Dendritic cell treated with granulocyte-macrophage colony-stimulating factor and Interleukin-4, amounts not matched to agents 40 ng/mL and 50 ng/mL, for 4 days (primary cell): ENCODE data around the gene GALNT16.

Source experiments
- H3K27ac Mint-ChIP-seq: one replicate; pipeline ENCODE4 v1.8.0; 2022; ENCODE audit warnings: mild to moderate bottlenecking, mixed read lengths
- H3K27me3 Mint-ChIP-seq: one replicate; pipeline ENCODE4 v1.8.0; 2022; ENCODE audit warnings: mild to moderate bottlenecking, mixed read lengths
- H3K36me3 Mint-ChIP-seq: one replicate; pipeline ENCODE4 v1.8.0; 2022; ENCODE audit warnings: low read depth, mixed read lengths
- H3K4me1 Mint-ChIP-seq: one replicate; pipeline ENCODE4 v1.8.0; 2022; ENCODE audit warnings: low read depth, mixed read lengths
- H3K4me3 Mint-ChIP-seq: one replicate; pipeline ENCODE4 v1.8.0; 2022; ENCODE audit warnings: mild to moderate bottlenecking, moderate library complexity, mixed read lengths
- H3K9me3 Mint-ChIP-seq: one replicate; pipeline ENCODE4 v1.8.0; 2022; ENCODE audit warnings: mixed read lengths
- intact Hi-C: fragments of 100-400 bp; cut with micrococcal nuclease; formaldehyde crosslinking; loops from one replicate; pipeline ENCODE4 v1.15.0; 2022

The GALNT16 gene

DNA sequence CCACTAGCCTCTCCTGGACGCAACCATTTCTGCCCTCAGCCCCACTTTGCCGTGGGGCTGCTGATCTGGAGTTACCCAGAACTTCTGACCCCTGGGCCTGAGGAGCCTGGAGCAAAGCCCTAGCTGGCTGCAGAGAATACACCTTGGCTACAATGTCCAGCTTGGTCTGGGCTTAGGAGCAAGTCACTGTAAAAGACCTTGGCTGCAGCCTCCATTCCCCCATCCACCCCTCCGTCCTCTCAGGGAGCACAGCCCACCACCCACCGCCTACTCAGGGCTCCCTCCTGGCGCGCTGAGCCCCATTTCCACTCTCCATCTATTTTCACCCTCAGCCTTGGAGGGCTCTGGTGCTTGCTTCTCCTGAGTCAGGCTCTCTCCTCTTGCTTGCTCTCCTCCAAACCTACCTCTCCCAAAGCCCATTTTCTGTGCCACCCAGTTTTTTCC, 95.2 kb downstream of the GALNT16 start:
- Mint-ChIP-seq H3K27me3 (peaks cover 13% of the 10 kb centered on the region), H3K4me3 (no peak overlapping the region), H3K27ac (no peak overlapping the region), H3K4me1 (peaks cover 38% of the 10 kb centered on the region), H3K9me3 (no peaks in the 10 kb centered on the region), H3K36me3 (no peaks in the 10 kb centered on the region)
- intact Hi-C loops = no loop called here

DNA sequence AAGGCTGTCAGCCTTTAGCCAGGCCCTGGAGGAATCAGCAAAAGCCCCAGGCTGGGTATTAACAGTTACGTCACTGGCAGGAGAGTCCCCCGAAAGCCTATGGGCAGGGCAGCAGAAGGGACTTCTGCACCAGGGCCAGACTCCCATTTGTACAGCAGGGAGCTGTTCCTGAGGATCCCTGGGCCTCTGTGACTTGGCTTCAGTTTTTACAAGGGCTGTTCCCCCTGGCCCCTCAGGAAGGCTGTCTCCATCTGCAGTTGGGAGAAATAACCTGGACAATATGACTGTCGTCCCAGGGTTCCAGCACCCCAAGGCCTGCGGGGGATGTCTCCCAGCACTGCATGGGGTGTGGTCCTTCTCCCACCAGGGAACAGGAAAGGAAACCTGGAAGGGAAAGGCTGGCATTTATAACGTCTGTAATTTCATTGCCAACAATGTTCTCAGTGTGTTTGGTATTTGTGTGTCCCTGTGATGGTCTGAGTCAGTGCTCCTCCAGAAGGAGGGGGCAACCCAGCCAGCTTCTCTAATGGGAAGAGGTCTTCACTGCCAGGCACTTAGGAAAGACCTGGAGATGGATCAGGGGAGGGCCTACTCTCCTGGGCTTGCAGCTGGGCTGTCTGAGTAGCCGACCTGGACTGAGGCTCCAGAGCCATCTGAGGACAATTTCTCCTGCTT, 95.8 kb downstream of the GALNT16 start:
- Mint-ChIP-seq H3K4me1 (peaks cover 34% of the 10 kb centered on the region), H3K27me3 (peaks cover 14% of the 10 kb centered on the region), H3K27ac (no peak overlapping the region), H3K9me3 (no peaks in the 10 kb centered on the region), H3K4me3 (no peak overlapping the region), H3K36me3 (no peaks in the 10 kb centered on the region)
- intact Hi-C loops = no loop called here

DNA sequence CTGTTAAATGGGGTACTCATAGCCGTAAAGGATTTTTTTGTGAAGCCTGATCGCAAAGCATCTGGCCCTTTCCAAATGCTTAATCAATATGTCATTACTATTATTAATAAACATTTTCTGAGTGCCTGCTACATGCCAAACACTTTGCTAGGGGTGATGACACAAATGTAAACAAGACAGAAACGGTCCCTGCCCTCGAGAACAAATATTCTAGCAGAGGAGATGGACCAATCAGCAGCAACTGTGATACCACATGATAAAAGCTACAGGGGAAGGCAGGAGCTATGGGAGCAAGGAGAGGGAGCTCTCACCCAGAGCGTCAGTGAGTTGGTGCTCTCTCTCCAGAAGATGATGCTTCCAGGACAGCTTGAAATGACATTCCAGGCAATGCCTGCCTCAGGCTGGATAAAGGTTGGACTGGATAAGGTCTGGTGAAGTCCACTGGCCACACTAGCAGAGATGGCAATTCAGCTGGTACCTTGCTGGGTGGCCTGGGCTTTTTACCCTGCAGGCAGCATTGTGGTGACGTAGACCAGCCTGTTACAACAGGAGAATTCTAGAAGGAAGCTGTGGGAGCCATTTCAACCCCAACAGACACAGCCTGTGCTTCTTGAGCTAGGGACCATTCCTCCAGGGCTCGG, 97.1 kb downstream of the GALNT16 start:
- Mint-ChIP-seq H3K27ac (no peak overlapping the region), H3K9me3 (no peaks in the 10 kb centered on the region)

DNA sequence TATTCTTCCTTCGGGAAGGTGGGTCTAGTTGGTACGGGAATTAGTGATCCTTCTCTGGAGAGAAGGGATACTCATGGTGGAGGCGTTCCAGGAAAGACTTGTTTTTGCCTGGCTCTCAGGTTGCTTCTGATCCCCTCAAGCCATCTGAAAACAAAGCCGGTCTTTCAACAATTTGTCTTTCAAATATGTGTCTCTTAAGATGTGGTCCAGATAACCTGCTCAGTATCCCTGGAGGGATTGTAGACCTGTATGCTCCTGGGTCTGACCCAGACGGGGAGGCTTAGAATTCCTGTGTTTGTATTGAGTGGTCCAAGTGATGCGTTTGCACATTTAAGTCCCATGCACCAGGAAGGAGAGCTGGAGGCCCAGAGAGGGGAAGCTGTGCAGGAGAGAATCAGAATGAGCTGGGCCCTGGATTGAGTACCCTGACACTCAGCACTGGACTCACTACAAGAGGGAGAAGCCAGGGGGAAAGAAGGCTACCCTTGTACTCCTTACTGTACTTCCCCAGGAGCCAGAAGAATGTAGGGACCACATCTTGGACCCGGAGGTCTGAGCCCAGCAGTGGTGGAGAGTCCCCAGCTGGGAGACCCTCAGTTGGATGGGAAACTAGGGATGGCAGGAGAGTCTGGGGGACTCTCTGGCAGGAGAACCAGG, 97.7 kb downstream of the GALNT16 start:
- Mint-ChIP-seq H3K36me3 (no peaks in the 10 kb centered on the region), H3K4me3 (no peak overlapping the region), H3K27me3 (peaks cover 13% of the 10 kb centered on the region), H3K4me1 (peaks cover 15% of the 10 kb centered on the region), H3K27ac (no peak overlapping the region), H3K9me3 (no peaks in the 10 kb centered on the region)
- intact Hi-C loops = no loop called here

More for the DNA sequence above, 97.1 kb downstream of the GALNT16 start:
- intact Hi-C loops = no loop called here
- Mint-ChIP-seq H3K27me3 (peaks cover 13% of the 10 kb centered on the region), H3K36me3 (no peaks in the 10 kb centered on the region), H3K4me1 (peaks cover 21% of the 10 kb centered on the region), H3K4me3 (no peak overlapping the region)

DNA sequence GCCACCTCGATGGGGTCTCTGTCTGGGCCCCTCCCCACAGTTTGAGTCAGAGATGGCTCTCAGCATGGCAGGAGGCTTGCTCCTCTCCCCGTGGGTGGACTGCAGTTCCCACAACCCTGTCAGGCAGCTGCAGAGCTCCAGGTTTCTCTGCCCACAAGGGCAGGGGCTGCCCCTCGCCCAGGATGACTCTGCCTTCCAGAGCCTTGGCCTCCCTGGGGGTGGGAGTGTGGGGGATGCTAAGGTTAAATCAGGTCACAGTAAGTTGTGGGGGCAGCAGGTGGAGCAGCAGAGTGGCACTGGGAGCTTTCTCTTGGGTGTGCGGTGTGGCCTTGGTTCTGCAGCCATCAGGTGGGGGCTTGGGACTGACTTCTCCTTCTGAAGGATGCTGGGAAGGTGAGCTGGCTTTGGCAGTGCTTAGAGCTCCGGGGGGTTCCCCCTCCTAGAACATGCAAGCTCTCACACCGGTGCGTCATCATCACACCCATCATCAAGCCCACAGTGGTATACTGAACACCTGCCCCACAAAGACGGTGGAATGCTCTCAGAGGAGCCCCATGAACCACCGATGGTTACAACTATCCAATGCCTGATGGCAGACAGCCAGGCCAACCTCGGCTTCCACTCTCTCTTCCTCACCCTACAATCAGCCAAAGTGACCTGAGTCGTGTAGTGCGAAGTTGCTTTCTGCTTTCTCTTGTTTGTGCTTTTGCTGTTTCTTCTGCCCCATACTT, 98.4 kb downstream of the GALNT16 start:
- Mint-ChIP-seq H3K4me3 (no peak overlapping the region), H3K27ac (no peak overlapping the region), H3K9me3 (no peaks in the 10 kb centered on the region), H3K27me3 (peaks cover 15% of the 10 kb centered on the region), H3K36me3 (no peaks in the 10 kb centered on the region), H3K4me1 (peaks cover 9% of the 10 kb centered on the region)
- intact Hi-C loops = no loop called here

DNA sequence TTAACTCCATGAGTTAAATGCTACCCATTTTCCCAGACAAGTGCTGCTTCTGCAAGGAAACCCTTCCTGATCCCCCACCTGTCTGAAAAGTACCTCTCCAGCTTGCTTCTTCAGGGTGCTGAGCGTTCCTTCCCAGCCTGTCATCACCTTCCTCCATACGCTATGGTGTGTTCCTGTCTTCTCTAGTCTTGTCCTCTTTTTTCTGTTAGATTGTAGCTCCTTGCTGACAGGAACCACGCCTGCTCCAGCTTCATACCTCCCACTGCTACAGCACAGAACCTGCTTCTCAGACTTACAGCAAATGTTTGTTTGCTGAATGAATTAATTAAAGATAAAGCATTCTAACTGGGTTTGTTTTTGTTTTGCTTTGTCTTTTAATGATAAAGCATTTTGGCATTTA, 99.0 kb downstream of the GALNT16 start:
- H3K27ac Mint-ChIP-seq = no peak overlapping the region
- intact Hi-C loops = no loop called here

DNA sequence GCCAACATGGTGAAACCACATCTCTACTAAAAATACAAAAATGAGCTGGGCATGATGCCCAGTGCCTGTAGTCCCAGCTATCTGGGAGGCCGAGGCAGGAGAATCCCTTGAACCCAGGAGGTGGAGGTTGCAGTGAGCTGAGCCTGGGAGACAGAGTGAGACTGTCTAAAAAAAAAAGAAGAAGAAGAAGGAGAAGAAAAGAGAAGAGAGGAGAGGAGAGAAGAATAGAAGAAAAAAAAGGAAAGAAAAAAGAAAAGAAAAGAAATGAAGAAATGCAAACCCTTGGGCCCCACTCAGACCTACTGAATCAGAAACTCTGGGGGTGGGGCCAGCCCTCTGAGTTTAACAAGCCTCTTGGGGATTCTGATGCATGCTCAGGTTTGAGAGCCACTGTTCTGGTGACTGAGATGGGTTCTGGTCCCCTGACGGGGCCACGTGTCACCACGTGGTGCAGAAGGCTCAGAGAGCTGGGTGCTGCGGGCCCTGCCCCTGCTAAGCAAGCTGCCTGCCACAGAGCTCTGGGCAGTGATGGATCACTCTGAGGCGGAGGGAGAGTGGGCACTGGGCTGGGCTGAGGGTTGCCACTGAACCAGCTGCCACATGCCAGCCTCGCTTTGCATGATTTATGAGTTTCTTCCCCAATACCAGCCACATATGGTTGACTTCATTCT, 100.6 kb downstream of the GALNT16 start:
- H3K36me3 Mint-ChIP-seq = no peaks in the 10 kb centered on the region
- H3K4me1 Mint-ChIP-seq = no peaks in the 10 kb centered on the region
- no peak overlapping the region for H3K27ac Mint-ChIP-seq
- intact Hi-C loops = no loop called here
- peaks cover 15% of the 10 kb centered on the region for H3K27me3 Mint-ChIP-seq
- H3K4me3 Mint-ChIP-seq = no peak overlapping the region
- no peaks in the 10 kb centered on the region for H3K9me3 Mint-ChIP-seq

More for the DNA sequence above, 99.0 kb downstream of the GALNT16 start:
- H3K27me3 Mint-ChIP-seq = peaks cover 15% of the 10 kb centered on the region
- peaks cover 6% of the 10 kb centered on the region for H3K4me1 Mint-ChIP-seq
- H3K9me3 Mint-ChIP-seq = no peaks in the 10 kb centered on the region
- no peak overlapping the region for H3K4me3 Mint-ChIP-seq
- no peaks in the 10 kb centered on the region for H3K36me3 Mint-ChIP-seq

DNA sequence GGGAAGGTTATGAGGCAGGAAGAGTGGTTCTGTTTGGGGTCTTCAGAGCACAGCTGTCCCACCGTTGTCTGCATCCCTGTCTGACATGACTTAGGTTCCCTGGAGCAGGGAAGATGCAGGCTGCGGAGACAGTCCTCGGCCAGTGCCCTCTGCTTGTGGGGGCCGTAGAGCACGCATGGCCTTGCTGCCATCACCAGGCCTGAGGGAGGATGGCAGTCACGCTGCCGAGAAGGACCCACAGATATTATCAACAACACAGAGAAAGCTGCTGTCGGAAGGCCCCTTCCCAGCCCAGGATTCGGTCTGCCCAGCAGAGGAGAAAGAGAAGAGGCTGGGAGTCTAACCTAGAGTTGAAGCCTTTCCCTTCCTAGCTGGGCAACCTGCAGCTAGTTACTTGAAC, 103.1 kb downstream of the GALNT16 start:
- H3K9me3 Mint-ChIP-seq = no peaks in the 10 kb centered on the region

DNA sequence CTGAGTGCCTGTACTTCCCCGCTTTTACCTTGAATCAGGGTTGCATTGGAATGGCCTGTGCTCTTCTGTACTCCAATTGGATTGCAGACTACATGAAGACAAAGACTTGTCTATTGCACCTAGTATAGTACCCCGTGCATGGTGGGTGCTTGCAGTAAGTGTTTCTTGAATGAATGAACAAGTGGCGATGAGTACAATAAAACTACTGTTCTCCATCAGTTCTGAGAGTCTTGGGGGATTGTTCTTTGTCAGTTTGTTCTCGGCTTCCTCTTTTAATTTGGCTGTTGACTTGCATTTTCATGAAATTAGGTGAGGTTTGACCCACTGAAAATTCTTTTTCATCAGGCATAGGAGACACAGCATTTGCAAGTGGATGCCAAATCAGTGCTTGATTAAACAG, 104.0 kb downstream of the GALNT16 start:
- H3K4me1 Mint-ChIP-seq = no peaks in the 10 kb centered on the region
- H3K36me3 Mint-ChIP-seq = no peaks in the 10 kb centered on the region
- intact Hi-C loops = no loop called here
- H3K4me3 Mint-ChIP-seq = no peak overlapping the region
- H3K27me3 Mint-ChIP-seq = peaks cover 7% of the 10 kb centered on the region
- H3K27ac Mint-ChIP-seq = no peak overlapping the region
- no peaks in the 10 kb centered on the region for H3K9me3 Mint-ChIP-seq

More for the DNA sequence above, 103.1 kb downstream of the GALNT16 start:
- Mint-ChIP-seq H3K27me3 (peaks cover 11% of the 10 kb centered on the region), H3K4me3 (no peak overlapping the region), H3K27ac (no peak overlapping the region), H3K36me3 (no peaks in the 10 kb centered on the region), H3K4me1 (no peaks in the 10 kb centered on the region)
- intact Hi-C loops = no loop called here

DNA sequence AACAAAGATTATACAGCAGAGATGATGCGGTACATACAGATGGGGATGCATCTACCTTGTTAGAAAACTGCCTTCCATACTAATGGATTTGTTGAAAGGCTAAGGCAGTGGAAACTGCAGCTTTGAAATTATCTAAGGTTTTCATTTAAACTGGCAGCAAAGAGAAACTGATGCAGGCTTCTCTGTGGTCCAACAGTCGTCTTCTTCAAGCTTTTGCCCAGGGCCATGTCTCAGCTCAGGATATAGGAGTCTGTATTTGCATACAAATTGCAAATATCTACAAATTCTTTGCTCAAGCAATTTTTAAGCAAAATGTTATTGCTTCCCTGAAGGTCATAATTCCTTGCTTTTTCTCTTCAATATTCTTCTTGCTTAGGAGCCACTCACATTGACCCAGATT, 104.4 kb downstream of the GALNT16 start:
- intact Hi-C loops = no loop called here

DNA sequence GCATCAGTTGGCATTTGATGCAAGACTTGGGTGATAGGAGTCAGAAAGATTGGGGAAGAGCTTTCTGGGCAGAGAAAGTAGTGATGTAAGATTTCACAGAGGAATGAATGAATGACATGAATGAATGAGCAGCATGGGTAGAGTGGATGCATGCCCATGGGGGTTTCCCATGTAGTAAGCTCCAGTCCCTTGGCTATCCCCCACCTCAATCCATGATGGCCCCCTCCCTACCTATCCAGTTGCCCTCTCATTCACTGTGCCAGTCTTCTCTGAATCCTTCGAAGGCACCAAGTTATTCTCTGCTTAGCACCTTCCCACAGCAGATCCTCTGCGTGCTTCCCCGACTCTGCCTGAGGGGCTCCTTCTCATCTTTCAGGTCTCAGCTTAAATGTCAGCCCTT, 106.1 kb downstream of the GALNT16 start:
- Mint-ChIP-seq H3K27me3 (peaks cover 2% of the 10 kb centered on the region), H3K36me3 (no peaks in the 10 kb centered on the region), H3K4me3 (no peak overlapping the region), H3K27ac (no peak overlapping the region), H3K4me1 (no peaks in the 10 kb centered on the region), H3K9me3 (no peaks in the 10 kb centered on the region)
- intact Hi-C loops = no loop called here

More for the DNA sequence above, 104.4 kb downstream of the GALNT16 start:
- Mint-ChIP-seq H3K27me3 (peaks cover 6% of the 10 kb centered on the region), H3K27ac (no peak overlapping the region), H3K36me3 (no peaks in the 10 kb centered on the region), H3K4me1 (no peaks in the 10 kb centered on the region), H3K9me3 (no peaks in the 10 kb centered on the region), H3K4me3 (no peak overlapping the region)

DNA sequence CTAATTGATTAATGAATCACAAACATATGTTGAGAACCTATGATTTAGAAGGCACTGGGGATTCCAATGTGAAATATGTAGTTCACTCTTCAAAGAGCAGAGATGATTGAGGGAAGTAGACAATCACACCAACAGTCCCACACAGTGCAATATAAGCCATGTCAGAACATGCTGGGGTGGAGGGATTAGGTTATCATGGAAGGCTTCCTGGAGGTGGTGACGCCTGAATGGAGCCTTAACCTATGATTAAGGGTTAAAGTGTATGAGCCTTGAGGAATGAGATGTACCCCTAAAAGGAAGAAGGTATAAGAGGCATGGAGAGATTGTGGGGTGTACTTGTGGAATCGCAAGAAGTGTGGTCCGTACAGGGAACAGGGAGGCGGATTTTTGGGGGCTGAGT, 106.8 kb downstream of the GALNT16 start:
- no peak overlapping the region for H3K27ac Mint-ChIP-seq

DNA sequence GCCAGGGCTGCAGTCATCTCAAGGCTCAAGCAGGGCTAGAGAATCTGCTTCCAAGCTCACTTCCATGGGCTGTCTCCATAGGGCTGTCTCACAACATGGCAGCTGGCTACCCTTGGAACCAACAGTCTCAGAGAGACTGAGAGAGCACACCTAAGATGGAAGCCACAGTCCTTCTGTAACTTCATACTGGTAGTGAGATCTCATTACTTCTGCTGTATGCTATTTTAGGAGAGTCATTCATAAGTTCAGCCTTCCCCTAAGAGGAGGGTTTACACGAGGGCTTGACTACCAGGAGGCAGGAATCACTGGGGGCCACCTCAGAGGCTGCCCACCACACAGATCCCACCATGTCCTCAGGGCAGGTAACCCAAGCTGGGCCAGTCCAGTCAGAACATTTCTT, 108.4 kb downstream of the GALNT16 start:
- no peaks in the 10 kb centered on the region for H3K9me3 Mint-ChIP-seq
- intact Hi-C loops = no loop called here
- H3K4me1 Mint-ChIP-seq = no peaks in the 10 kb centered on the region
- H3K27me3 Mint-ChIP-seq = no peaks in the 10 kb centered on the region
- H3K27ac Mint-ChIP-seq = no peak overlapping the region
- no peak overlapping the region for H3K4me3 Mint-ChIP-seq
- peaks cover 7% of the 10 kb centered on the region for H3K36me3 Mint-ChIP-seq

More for the DNA sequence above, 106.8 kb downstream of the GALNT16 start:
- Mint-ChIP-seq H3K36me3 (peaks cover 2% of the 10 kb centered on the region), H3K9me3 (no peaks in the 10 kb centered on the region), H3K27me3 (peaks cover 2% of the 10 kb centered on the region), H3K4me1 (no peaks in the 10 kb centered on the region), H3K4me3 (no peak overlapping the region)
- intact Hi-C loops = no loop called here
